GM12878 (cell line): Measurements from ENCODE around the gene SPDL1.

Experiments used
- MYB ChIP-seq: fragments of 150-350 bp; IDR thresholded peaks from 2 replicates; pipeline ENCODE4 v1.6.1; 2014; ENCODE audit warnings: mild to moderate bottlenecking, low read depth, low read length, borderline replicate concordance
- TF ChIP-seq, protein P1 (sequence below), 3 experiments: IDR thresholded peaks in 2 of 3; conservative IDR thresholded peaks in 1 of 3; 2 replicates each; pipeline ENCODE4 v1.5.1; 2011; ENCODE audit warnings: low read depth in 3 of 3, low read length in 3 of 3, mild to moderate bottlenecking in 3 of 3, control low read depth in 2 of 3, moderate library complexity in 2 of 3, inconsistent platforms in 1 of 3, mixed read lengths in 1 of 3; ENCODE audit not compliant: control insufficient read depth in 2 of 3, insufficient read depth in 1 of 3; ENCODE audit errors: extremely low read depth in 1 of 3

DNA sequence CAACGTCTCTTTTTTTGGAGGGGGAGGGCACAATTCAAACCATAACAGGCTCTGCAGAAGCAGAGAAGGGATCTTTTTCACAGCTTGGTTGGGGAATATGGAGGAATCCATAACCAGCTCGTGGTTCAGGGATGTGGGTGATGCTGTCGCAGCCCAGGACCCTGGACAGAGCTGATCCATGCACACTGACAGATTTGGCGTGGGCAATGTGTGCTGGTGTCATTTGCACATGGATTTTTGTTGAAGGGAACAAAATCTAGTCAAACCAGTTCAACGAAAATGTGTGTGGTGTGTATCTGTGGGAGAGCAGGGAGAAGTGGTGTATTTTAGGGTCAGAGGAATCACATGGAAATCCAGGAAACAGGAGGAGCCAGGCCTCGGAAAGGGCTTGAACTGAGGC is 57.7 kb downstream of the SPDL1 start:
- TF ChIP-seq MYB: no peak
- TF ChIP-seq, protein P1, sequence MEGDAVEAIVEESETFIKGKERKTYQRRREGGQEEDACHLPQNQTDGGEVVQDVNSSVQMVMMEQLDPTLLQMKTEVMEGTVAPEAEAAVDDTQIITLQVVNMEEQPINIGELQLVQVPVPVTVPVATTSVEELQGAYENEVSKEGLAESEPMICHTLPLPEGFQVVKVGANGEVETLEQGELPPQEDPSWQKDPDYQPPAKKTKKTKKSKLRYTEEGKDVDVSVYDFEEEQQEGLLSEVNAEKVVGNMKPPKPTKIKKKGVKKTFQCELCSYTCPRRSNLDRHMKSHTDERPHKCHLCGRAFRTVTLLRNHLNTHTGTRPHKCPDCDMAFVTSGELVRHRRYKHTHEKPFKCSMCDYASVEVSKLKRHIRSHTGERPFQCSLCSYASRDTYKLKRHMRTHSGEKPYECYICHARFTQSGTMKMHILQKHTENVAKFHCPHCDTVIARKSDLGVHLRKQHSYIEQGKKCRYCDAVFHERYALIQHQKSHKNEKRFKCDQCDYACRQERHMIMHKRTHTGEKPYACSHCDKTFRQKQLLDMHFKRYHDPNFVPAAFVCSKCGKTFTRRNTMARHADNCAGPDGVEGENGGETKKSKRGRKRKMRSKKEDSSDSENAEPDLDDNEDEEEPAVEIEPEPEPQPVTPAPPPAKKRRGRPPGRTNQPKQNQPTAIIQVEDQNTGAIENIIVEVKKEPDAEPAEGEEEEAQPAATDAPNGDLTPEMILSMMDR (IDR thresholded peaks at IDR 0.05 in 2 of 3, conservative IDR thresholded peaks at IDR 0.05 in 1 of 3; ENCODE audit: control insufficient read depth in 2 of 3, extremely low read depth in 1 of 3, insufficient read depth in 1 of 3, low read depth in 3 of 3, low read length in 3 of 3): no peak
